Trophoblast cell (in vitro differentiated cells and primary cell): Measurements from ENCODE around the gene MAGEA12.
"Not testable (repeated sequence)": the region's sequence is repeated elsewhere in the genome, so short reads cannot be mapped to it uniquely, and the experiment has no call there.

Experiments
- DNase-seq, 2 donors: peaks; one replicate each; pipeline ENCODE4 v3.0.0-alpha.2; 2016
- H2AFZ ChIP-seq: 2 replicates; pipeline ENCODE4 v1.6.1; 2013; ENCODE audit warnings: low read length, moderate library complexity, mild to moderate bottlenecking; ENCODE audit not compliant: insufficient read depth, poor library complexity
- H2AK5ac ChIP-seq: 2 replicates; pipeline ENCODE4 v1.6.1; 2013; ENCODE audit warnings: mild to moderate bottlenecking, low read length
- H2BK120ac ChIP-seq: 2 replicates; pipeline ENCODE4 v1.6.1; 2013; ENCODE audit warnings: low read length, mild to moderate bottlenecking, moderate library complexity; ENCODE audit not compliant: insufficient read depth, poor library complexity
- H2BK12ac ChIP-seq: 2 replicates; pipeline ENCODE4 v1.6.1; 2013; ENCODE audit warnings: mild to moderate bottlenecking, low read length, moderate library complexity
- H2BK5ac ChIP-seq: 2 replicates; pipeline ENCODE4 v1.6.1; 2013; ENCODE audit warnings: low read length, low read depth, moderate library complexity, mild to moderate bottlenecking; ENCODE audit not compliant: poor library complexity
- H3K14ac ChIP-seq: 2 replicates; pipeline ENCODE4 v1.6.1; 2013; ENCODE audit warnings: mild to moderate bottlenecking, low read length
- H3K18ac ChIP-seq: 2 replicates; pipeline ENCODE4 v1.6.1; 2013; ENCODE audit warnings: mild to moderate bottlenecking, low read length
- H3K23ac ChIP-seq: 2 replicates; pipeline ENCODE4 v1.6.1; 2013; ENCODE audit warnings: low read length
- H3K27ac ChIP-seq: 2 replicates; pipeline ENCODE4 v1.5.1; 2013; ENCODE audit warnings: low read depth, mild to moderate bottlenecking, inconsistent platforms, low read length, moderate library complexity
- H3K27me3 ChIP-seq: 2 replicates; pipeline ENCODE4 v1.6.1; 2013; ENCODE audit warnings: inconsistent platforms, mild to moderate bottlenecking, low read length, moderate library complexity; ENCODE audit not compliant: insufficient read depth
- H3K36me3 ChIP-seq, 2 experiments: 1 replicate in 1 of 2; 2 replicates in 1 of 2; pipeline ENCODE4 v1.6.1; 2013; ENCODE audit warnings: low read length in 2 of 2, mild to moderate bottlenecking in 2 of 2, moderate library complexity in 1 of 2; ENCODE audit not compliant: insufficient read depth in 2 of 2, control insufficient read depth in 1 of 2
- H3K4ac ChIP-seq: 2 replicates; pipeline ENCODE4 v1.6.1; 2013; ENCODE audit warnings: low read depth, mild to moderate bottlenecking, low read length, moderate library complexity
- H3K4me1 ChIP-seq, 2 experiments: 1 replicate in 1 of 2; 2 replicates in 1 of 2; pipeline ENCODE4 v1.6.1; 2013; ENCODE audit warnings: low read length in 2 of 2, mild to moderate bottlenecking in 2 of 2, moderate library complexity in 1 of 2; ENCODE audit not compliant: insufficient read depth in 2 of 2, control insufficient read depth in 1 of 2
- H3K4me2 ChIP-seq: 2 replicates; pipeline ENCODE4 v1.6.1; 2013; ENCODE audit warnings: inconsistent platforms, mild to moderate bottlenecking, low read length, moderate library complexity
- H3K4me3 ChIP-seq: 2 replicates; pipeline ENCODE4 v1.5.1; 2013; ENCODE audit warnings: mild to moderate bottlenecking, low read depth, low read length, inconsistent platforms
- H3K79me1 ChIP-seq: one replicate; pipeline ENCODE4 v1.6.1; 2013; ENCODE audit warnings: low read length
- H3K79me2 ChIP-seq: 2 replicates; pipeline ENCODE4 v1.6.1; 2013; ENCODE audit warnings: low read length, mild to moderate bottlenecking; ENCODE audit not compliant: control insufficient read depth, insufficient read depth, poor library complexity
- H3K9ac ChIP-seq: 2 replicates; pipeline ENCODE4 v1.6.1; 2013; ENCODE audit warnings: mild to moderate bottlenecking, low read length
- H3K9me3 ChIP-seq: 2 replicates; pipeline ENCODE4 v1.6.1; 2013; ENCODE audit warnings: low read depth, mild to moderate bottlenecking, control low read depth, inconsistent platforms, low read length; ENCODE audit not compliant: insufficient read depth
- H4K12ac ChIP-seq: 2 replicates; pipeline ENCODE4 v1.6.1; 2013; ENCODE audit warnings: low read depth, mild to moderate bottlenecking, low read length, moderate library complexity
- H4K8ac ChIP-seq: 2 replicates; pipeline ENCODE4 v1.6.1; 2013; ENCODE audit warnings: low read depth, mild to moderate bottlenecking, low read length, moderate library complexity
- H4K91ac ChIP-seq: one replicate; pipeline ENCODE4 v1.6.1; 2013; ENCODE audit warnings: low read depth, mild to moderate bottlenecking, low read length, moderate library complexity
- WGBS: extraction: QIAGEN DNeasy Blood & Tissue Kit; methylation state at CpG from one replicate; pipeline ENCODE4 v1.1.7; 2013; ENCODE audit warnings: missing lambda C conversion rate; ENCODE audit not compliant: insufficient read length, insufficient coverage; ENCODE audit errors: extremely low coverage; 5-methylcytosine and 5-hydroxymethylcytosine counted together

MAGEA12 gene

GRCh38 chrX:152759544-152759943 lies 26.0 kb downstream of the MAGEA12 start:
- H2BK5ac ChIP-seq, H3K4ac ChIP-seq, H3K36me3 ChIP-seq, H3K4me2 ChIP-seq, H2BK12ac ChIP-seq, H3K4me1 ChIP-seq, H3K27me3 ChIP-seq, H4K91ac ChIP-seq, H2AFZ ChIP-seq, DNase-seq, H4K12ac ChIP-seq, H3K4me3 ChIP-seq, H3K14ac ChIP-seq, H2BK120ac ChIP-seq, H3K27ac ChIP-seq, H4K8ac ChIP-seq, H3K18ac ChIP-seq, H3K23ac ChIP-seq, H3K79me2 ChIP-seq, H3K9me3 ChIP-seq, H3K79me1 ChIP-seq, H2AK5ac ChIP-seq, H3K9ac ChIP-seq: not testable (repeated sequence)
- no CpG with 5 or more reads among the region's 7 CpGs for WGBS

DNA sequence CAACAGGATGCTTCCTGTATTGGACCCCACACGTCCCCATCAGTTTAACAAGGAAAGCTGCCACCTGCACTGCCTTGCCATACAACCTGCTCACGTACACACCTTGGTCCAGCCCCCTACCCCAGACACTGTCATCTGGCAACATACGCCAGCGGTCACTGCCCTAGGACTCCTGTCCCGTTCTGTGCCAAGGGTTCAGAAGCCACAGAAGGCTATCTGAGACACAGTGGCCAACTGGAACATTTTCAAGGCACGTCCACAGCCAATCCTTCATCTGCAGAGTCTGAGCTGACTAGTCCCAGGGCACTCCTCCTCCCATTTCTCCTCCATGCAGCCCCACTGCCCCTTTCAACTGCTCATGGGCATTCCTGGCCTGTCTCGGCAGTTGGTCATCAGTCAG lies 28.0 kb downstream of the MAGEA12 start:
- not testable (repeated sequence) for H3K79me2 ChIP-seq, H3K27ac ChIP-seq, H2AK5ac ChIP-seq, H3K9ac ChIP-seq, DNase-seq, H3K4me2 ChIP-seq, H4K8ac ChIP-seq, H3K27me3 ChIP-seq, H3K36me3 ChIP-seq, H3K9me3 ChIP-seq, H3K4ac ChIP-seq, H2BK5ac ChIP-seq, H2BK12ac ChIP-seq, H3K18ac ChIP-seq, H3K4me1 ChIP-seq, H2AFZ ChIP-seq, H3K79me1 ChIP-seq, H4K12ac ChIP-seq, H2BK120ac ChIP-seq, H3K4me3 ChIP-seq, H3K23ac ChIP-seq, H3K14ac ChIP-seq, H4K91ac ChIP-seq
- WGBS = no CpG with 5 or more reads among the region's 7 CpGs

DNA sequence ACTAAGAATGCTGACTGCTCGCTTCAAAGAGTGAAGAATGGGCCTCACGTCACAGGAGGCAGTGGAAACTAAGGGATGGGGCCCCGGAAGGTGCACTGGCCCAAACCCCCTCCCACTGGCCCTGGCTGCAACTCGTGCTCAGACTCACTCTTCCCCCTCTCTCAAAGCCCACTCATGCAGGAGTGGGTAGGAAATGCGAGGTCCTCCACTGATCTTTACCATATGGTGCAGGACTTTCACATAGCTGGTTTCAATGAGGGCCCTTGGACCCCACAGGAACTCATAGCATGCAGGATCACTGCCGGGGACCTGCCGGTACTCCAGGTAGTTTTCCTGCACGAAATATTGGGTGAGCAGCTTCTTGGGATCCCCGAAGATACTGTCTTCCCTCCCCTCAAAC lies 33.0 kb downstream of the MAGEA12 start:
- not testable (repeated sequence) for H4K8ac ChIP-seq, H3K9me3 ChIP-seq, H2BK120ac ChIP-seq, H3K27me3 ChIP-seq, DNase-seq, H3K79me1 ChIP-seq, H3K27ac ChIP-seq, H2AK5ac ChIP-seq, H3K4ac ChIP-seq, H2BK12ac ChIP-seq, H3K18ac ChIP-seq, H3K79me2 ChIP-seq, H3K23ac ChIP-seq, H3K4me3 ChIP-seq, H3K4me1 ChIP-seq, H3K36me3 ChIP-seq, H3K4me2 ChIP-seq, H2AFZ ChIP-seq, H2BK5ac ChIP-seq, H3K9ac ChIP-seq, H4K12ac ChIP-seq, H4K91ac ChIP-seq, H3K14ac ChIP-seq
- WGBS = no CpG with 5 or more reads among the region's 9 CpGs

GRCh38 chrX:152769549-152770289 lies 36.2 kb downstream of the MAGEA12 start, which contains the start of gene MAGEA6:
TSS of gene MAGEA6 (minus strand) at chrX:152769689. CDS start at chrX:152767650, 2,039 bp downstream.
- not testable (repeated sequence) for H3K23ac ChIP-seq, H3K79me2 ChIP-seq, H3K18ac ChIP-seq, H4K12ac ChIP-seq, DNase-seq, H3K36me3 ChIP-seq, H2BK5ac ChIP-seq, H3K9ac ChIP-seq, H4K8ac ChIP-seq, H2BK120ac ChIP-seq, H3K9me3 ChIP-seq, H3K79me1 ChIP-seq, H2BK12ac ChIP-seq, H3K14ac ChIP-seq, H3K27ac ChIP-seq, H3K4me1 ChIP-seq, H2AK5ac ChIP-seq, H4K91ac ChIP-seq, H2AFZ ChIP-seq, H3K27me3 ChIP-seq, H3K4ac ChIP-seq, H3K4me3 ChIP-seq, H3K4me2 ChIP-seq
- no CpG with 5 or more reads among the region's 29 CpGs for WGBS
